ENCODE results near the gene TMCO6.
A peak's percentile ranks its signal among the peaks of the same experiment; 100 is the strongest.

The TMCO6 gene

DNA sequence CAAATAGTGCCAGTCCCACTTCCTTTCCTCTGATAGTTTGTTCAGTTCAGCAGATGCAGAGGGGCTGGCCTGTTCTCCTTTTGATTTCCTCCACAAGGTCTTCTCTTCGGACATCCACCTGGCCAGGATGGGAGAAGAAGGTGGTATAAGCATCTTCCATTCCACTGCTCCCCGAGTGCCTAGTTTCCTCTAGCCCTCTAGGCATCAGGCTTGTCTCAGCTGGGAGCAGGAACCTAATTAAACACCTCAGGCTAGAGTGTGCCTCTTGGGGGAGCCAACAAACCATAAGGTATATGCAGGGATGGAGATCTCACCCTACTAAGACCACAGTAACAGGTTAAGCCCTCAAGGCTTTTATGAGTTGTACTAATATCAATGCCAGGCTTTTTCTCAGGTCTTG lies 35.0 kb downstream of the TMCO6 start:
- DNase-seq: no peak

DNA sequence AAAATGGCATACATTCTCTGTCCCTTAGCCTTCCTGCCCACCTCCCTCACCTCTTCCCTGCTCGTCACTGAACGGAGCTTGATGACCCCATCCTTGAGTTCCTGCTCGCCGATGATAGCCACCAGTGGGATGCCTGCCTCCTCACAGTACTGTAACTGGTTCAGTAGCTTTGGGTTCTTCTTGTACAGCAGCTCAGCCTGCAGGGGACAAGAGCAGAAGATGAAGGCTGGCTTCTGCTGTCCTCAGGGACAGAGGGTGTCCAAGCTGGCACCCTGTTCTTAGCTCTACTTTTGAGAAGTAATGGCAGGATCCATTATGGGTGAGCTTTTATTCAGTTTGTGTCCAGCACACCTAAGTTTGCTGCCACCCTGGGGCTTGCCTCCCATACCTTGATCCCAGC lies 35.4 kb downstream of the TMCO6 start:
- no peak for DNase-seq

DNA sequence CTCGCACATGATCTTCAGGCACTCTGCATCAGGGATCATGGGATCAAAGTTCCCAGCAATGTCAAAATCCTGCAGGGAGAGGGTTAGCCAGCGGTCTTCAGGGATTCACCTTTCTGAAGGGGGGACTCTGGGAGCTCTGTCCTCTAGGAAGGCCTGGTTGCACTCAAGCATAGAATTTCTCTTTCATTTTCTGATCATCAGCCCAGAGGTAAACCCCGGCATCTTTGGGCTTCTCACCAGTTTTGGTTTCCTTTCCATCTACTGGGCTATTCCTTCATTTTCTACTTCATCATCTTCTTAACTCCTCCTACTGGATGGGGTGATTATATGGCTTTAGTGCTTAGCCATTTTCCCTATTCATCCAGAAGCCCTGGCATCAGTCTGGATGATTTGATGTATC lies 38.7 kb downstream of the TMCO6 start:
- no peak for DNase-seq

DNA sequence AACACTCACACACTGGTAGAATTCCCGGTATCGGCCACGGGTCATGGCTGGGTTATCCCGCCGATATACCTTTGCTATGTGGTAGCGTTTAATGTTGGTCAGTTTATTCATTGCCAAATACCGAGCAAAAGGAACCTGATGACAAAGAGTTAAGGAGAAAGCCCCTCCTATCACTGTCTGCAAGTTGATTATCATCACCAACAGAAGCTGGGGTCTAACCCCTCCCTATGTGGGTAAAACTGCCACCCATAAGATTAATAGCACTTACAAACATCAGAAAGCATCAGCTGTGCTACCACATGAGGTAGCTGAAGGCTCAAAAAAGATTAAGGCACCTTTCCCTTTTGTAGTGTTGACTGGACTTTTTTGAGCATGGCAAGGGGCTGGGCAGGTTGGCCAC lies 39.7 kb downstream of the TMCO6 start:
- no peak for DNase-seq

DNA sequence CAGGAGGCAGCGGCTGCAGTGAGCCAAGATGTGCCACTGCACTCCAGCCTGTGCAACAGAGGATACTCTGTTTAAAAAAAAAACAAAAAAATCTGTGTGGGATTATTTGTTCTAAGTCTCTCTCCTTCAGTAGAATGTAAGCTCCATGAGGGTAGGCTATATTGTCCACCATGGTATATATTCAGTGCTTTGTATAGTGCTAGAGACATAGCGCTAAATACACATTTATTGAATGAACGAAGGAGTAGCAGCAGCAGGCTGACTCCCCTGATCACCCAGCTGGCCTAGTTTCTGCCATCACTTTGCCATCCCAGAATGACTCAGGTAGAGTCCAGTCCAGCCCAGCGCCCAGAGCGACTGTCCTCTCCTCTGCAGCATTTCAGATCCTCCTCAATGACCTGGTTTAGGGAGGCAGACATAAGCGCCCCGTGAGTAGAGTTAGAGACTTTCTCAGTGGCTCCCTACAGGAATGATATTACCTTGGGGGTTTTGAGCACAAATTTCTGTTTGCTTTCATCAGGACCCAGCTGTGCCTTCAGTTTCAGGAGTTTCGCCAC lies 51.2 kb downstream of the TMCO6 start:
- no peak for DNase-seq

DNA sequence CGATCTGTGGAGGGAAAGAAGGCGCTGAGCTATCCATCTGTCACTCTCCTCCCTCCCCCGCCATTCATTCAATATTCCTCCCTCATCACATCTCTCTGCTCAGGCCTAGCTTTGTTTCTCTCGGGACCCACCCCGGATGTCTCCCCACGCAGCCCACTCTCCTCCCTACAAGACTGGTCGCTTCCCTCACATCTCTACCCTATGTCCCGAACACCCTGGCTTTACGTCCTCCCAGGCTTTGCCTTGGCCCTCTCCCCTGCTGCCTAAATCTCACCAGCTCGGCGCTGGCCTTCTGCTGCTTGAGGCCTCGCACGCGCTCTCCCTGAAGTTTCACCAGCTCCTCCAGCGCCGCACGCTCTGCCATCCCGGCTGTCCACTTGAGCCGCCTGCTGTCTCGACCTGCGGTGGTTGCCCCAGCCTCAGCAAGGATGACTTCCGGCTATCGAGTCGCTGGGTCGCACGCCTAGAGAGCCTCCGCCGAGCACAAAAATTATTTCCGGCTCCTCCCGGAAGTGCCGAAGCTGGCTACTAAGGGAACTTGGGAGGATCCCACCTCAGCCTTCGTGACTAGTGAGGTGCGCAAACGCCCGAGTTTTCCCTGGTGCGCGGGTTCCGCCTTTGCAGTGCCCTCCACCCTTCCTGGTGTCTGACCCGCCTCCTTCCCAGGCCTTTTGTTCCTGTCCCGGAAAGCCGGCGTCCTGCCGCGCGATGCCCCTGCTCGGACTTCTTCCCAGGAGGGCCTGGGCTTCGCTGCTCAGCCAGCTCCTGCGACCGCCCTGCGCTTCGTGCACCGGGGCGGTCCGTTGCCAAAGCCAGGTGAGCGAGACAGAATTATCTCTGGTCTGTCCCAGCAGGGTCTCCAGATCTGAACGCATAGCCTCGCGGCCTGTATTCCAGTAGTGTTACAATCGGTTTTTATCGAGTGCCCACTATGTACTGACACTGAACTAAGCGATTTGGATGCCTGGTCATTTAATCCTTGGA lies 52.0 kb downstream of the TMCO6 start, which contains the start of the genes HARS1 and HARS2:
TSS of gene HARS1 (minus strand) at position 430 of the 984 bp plus-strand sequence. CDS start at position 364, 66 bp downstream.
TSS of gene HARS2 (plus strand) at position 515 of the 984 bp plus-strand sequence. CDS start at position 709, 194 bp downstream.
- DNase-seq: peak; percentile 24

DNA sequence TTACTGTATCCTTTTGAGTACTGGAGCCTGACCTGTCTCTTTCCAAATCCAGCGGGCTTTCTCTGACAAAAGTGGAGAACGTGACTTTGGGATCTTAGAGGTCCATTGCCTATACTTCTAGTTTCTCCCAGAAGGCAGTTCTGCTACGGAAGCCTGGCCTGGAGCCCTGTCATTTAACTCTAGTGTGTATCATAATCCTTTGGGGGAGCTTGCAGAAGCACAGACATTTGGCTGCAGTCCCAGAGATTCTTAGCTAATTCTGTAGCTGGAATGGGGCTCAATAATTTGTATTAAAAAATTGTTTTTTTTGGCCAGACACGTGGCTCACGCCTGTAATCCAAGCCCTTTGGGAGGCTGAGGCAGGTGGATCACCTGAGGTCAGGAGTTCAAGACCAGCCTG lies 55.0 kb downstream of the TMCO6 start:
- no peak for DNase-seq

Data from cortex of kidney (tissue), 1 donor.